ENCODE measurements around the gene ARL6IP5. TPM values are rescaled to one million over a fixed set of nuclear protein-coding genes. Genes with fewer than 3 reads are reported as not detected.

The ARL6IP5 gene
- total RNA-seq, 1 experiment from 2014 or later, result 66.8 TPM

Other genes starting within 250 kb of the ARL6IP5 start
- gene TAFA4, start 152.4 kb upstream of the ARL6IP5 start, total RNA-seq (2014; rRNA removed; shearing (Covaris generic)), result not detected in 2 replicates
- gene EOGT, start 71.3 kb upstream of the ARL6IP5 start, total RNA-seq (2014; rRNA removed; shearing (Covaris generic)), result 11.5 and 14.2 TPM in 2 replicates
- 4.6 and 8.6 TPM in 2 replicates for gene TMF1, start 32.6 kb upstream of the ARL6IP5 start, total RNA-seq (2014; rRNA removed; shearing (Covaris generic))
- gene UBA3, start 4.6 kb upstream of the ARL6IP5 start, total RNA-seq (2014; rRNA removed; shearing (Covaris generic)), result 35.3 and 57.5 TPM in 2 replicates
- not detected in 2 replicates for gene LMOD3, start 37.7 kb downstream of the ARL6IP5 start, total RNA-seq (2014; rRNA removed; shearing (Covaris generic))